NCI-H526 treated with DMSO at 0.1 percent for 48 hours (cell line): Measurements from ENCODE around the gene YIF1A.

Experiments
- DNase-seq: peaks from one replicate; lab custom pipeline; 2025; lab: John Stamatoyannopoulos, UW

The YIF1A gene

GRCh38 chr11:66288671-66289547, at the start of gene YIF1A:
YIF1A (minus strand) TSS chr11:66289143; CDS start chr11:66288985, 158 bp downstream.
- DNase-seq: peak; percentile 99

- no peak for DNase-seq
Observed at GRCh38 chr11:66337103-66337899, 48.4 kb upstream of the YIF1A start.

GRCh38 chr11:66336234-66337102, 47.5 kb upstream of the YIF1A start, which contains the start of gene RIN1:
RIN1 (minus strand) TSS chr11:66336434; CDS start chr11:66336402, 32 bp downstream.
- DNase-seq: peak; percentile 13

GRCh38 chr11:66335531-66336233, 46.7 kb upstream of the YIF1A start:
- DNase-seq: no peak

- DNase-seq: no peak
Observed at GRCh38 chr11:66334605-66335442, 45.9 kb upstream of the YIF1A start.

GRCh38 chr11:66333896-66334604, 45.1 kb upstream of the YIF1A start:
- peak; percentile 5 for DNase-seq

- no peak for DNase-seq
Observed at GRCh38 chr11:66333220-66333877, 44.4 kb upstream of the YIF1A start.

- no peak for DNase-seq
Observed at GRCh38 chr11:66332371-66333219, 43.7 kb upstream of the YIF1A start.

- no peak for DNase-seq
Observed at GRCh38 chr11:66331542-66332370, 42.8 kb upstream of the YIF1A start.

- DNase-seq: no peak
Observed at GRCh38 chr11:66330931-66331330, 42.0 kb upstream of the YIF1A start.

- DNase-seq: no peak
Observed at GRCh38 chr11:66329165-66329673, 40.3 kb upstream of the YIF1A start.

GRCh38 chr11:66328302-66329144, 39.6 kb upstream of the YIF1A start:
- peak; percentile 68 for DNase-seq

- DNase-seq: no peak
Observed at GRCh38 chr11:66328031-66328301, 39.0 kb upstream of the YIF1A start.

GRCh38 chr11:66327171-66328030, 38.5 kb upstream of the YIF1A start:
- DNase-seq: no peak
